Measurements from ENCODE around the gene SCARB2.

DNA sequence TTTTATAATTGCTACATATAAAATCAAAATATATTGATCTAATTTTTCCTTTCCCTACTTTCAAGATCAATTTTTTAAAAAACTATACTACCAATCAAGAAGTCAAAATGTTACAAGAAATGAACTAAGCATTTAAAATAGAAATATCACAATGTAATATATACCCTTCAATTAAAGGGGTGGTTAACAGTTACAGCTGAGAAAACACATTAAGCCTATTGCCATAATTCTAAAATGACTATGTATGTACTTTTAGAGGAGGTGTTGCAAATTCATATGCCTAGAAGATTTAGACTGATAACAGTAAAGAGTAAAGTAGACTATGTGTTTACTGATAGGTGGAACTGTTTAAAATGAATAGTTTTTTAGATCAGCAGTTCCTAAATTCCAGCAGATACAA, 69.1 kb downstream of the SCARB2 start:
- TF ChIP-seq, protein P1, sequence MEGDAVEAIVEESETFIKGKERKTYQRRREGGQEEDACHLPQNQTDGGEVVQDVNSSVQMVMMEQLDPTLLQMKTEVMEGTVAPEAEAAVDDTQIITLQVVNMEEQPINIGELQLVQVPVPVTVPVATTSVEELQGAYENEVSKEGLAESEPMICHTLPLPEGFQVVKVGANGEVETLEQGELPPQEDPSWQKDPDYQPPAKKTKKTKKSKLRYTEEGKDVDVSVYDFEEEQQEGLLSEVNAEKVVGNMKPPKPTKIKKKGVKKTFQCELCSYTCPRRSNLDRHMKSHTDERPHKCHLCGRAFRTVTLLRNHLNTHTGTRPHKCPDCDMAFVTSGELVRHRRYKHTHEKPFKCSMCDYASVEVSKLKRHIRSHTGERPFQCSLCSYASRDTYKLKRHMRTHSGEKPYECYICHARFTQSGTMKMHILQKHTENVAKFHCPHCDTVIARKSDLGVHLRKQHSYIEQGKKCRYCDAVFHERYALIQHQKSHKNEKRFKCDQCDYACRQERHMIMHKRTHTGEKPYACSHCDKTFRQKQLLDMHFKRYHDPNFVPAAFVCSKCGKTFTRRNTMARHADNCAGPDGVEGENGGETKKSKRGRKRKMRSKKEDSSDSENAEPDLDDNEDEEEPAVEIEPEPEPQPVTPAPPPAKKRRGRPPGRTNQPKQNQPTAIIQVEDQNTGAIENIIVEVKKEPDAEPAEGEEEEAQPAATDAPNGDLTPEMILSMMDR (IDR thresholded peaks at IDR 0.05; ENCODE audit: poor library complexity) = no peak
- TF ChIP-seq EZH2phosphoT487 (IDR thresholded peaks at IDR 0.05; ENCODE audit: low read depth, severe bottlenecking, unreplicated experiment) = no peak
